CD4-positive, alpha-beta T cell (primary cell): Measurements from ENCODE around the gene MAST4. TPM values are rescaled to one million over a fixed set of nuclear protein-coding genes. Genes with fewer than 3 reads are reported as not detected.

Experiments used
- ATAC-seq: fragments of 200-7000 bp; cut with Tn5 transposase; one replicate; pipeline ENCODE4 v1.10.0; 2022; ENCODE audit warnings: mild to moderate bottlenecking; ENCODE audit not compliant: poor library complexity
- CTCF ChIA-PET: fragments of 350-600 bp; sonication (Branson Sonifier 250); formaldehyde crosslinking; loops from one replicate; lab custom pipeline; 2021; ENCODE audit warnings: antibody characterized with exemption, inconsistent platforms; lab: Charles Lee
- POLR2A ChIA-PET: fragments of 350-600 bp; sonication (Branson Sonifier 250); formaldehyde crosslinking; loops from one replicate; lab custom pipeline; 2021; ENCODE audit warnings: antibody characterized with exemption, inconsistent platforms; lab: Charles Lee
- DNase-seq, 14 experiments: peaks; one replicate each; pipeline ENCODE4 v3.0.0-alpha.2; 2013 to 2020; ENCODE audit warnings: mixed read lengths in 2 of 14
- H3K27ac ChIP-seq, 2 donors: one replicate each; pipeline versions ENCODE4 v1.5.1 to v1.7.0; 2013; ENCODE audit warnings: low read length in 2 of 2, low read depth in 1 of 2, mild to moderate bottlenecking in 1 of 2
- H3K27me3 ChIP-seq, 2 experiments: 1 replicate in 1 of 2; 2 replicates in 1 of 2; pipeline versions ENCODE4 v1.6.1 to v1.7.0; 2013; ENCODE audit warnings: low read length in 2 of 2, control low read depth in 1 of 2, mild to moderate bottlenecking in 1 of 2, moderate library complexity in 1 of 2; ENCODE audit not compliant: insufficient read depth in 2 of 2, control insufficient read depth in 1 of 2
- H3K36me3 ChIP-seq: one replicate; pipeline ENCODE4 v1.6.1; 2013; ENCODE audit warnings: low read length, control low read depth; ENCODE audit not compliant: insufficient read depth
- H3K4me1 ChIP-seq: one replicate; pipeline ENCODE4 v1.6.1; 2013; ENCODE audit warnings: low read length, control low read depth; ENCODE audit not compliant: insufficient read depth
- H3K4me3 ChIP-seq: one replicate; pipeline ENCODE4 v1.5.1; 2013; ENCODE audit warnings: mild to moderate bottlenecking, low read length, moderate library complexity
- H3K9me3 ChIP-seq, 2 experiments: 1 replicate in 1 of 2; 2 replicates in 1 of 2; pipeline versions ENCODE4 v1.6.1 to v1.7.0; 2013; ENCODE audit warnings: low read length in 2 of 2, mild to moderate bottlenecking in 2 of 2, control low read depth in 1 of 2, moderate library complexity in 1 of 2; ENCODE audit not compliant: control insufficient read depth in 1 of 2, insufficient read depth in 1 of 2
- H3K27ac Mint-ChIP-seq: one replicate; pipeline ENCODE4 v1.8.0; 2020; ENCODE audit warnings: mixed read lengths
- H3K27me3 Mint-ChIP-seq: one replicate; pipeline ENCODE4 v1.8.0; 2021; ENCODE audit warnings: mixed read lengths
- H3K36me3 Mint-ChIP-seq: one replicate; pipeline ENCODE4 v1.8.0; 2021; ENCODE audit warnings: low read depth, mixed read lengths
- H3K4me1 Mint-ChIP-seq: one replicate; pipeline ENCODE4 v1.8.0; 2021; ENCODE audit warnings: low read depth, mixed read lengths
- H3K4me3 Mint-ChIP-seq: one replicate; pipeline ENCODE4 v1.8.0; 2020; ENCODE audit warnings: mild to moderate bottlenecking, mixed read lengths
- H3K9me3 Mint-ChIP-seq: one replicate; pipeline ENCODE4 v1.8.0; 2020; ENCODE audit warnings: mixed read lengths
- CTCF ChIP-seq: fragments of 200-600 bp; IDR thresholded peaks from one replicate; pipeline ENCODE4 v1.8.0; 2022; ENCODE audit warnings: antibody characterized with exemption, mild to moderate bottlenecking
- intact Hi-C, 2 experiments: fragments of 100-400 bp; cut with DNase I in 1 of 2; cut with micrococcal nuclease in 1 of 2; formaldehyde crosslinking; loops; one replicate each; pipeline versions ENCODE4 v1.15.1 to v1.9.0; 2023 to 2025; cut with DNase I, micrococcal nuclease
- total RNA-seq, 174 experiments: library from RNA in 2 of 174; stranded (reverse) in 2 of 174; gene quantifications; one replicate each; pipeline ENCODE4 v1.2.3 and lab custom pipeline; 2021 to 2026

The MAST4 gene
- total RNA-seq, 2 experiments from 2014 or later = 21.3 to 21.6 TPM

- Histone ChIP-seq H3K36me3 (no peaks in the 10 kb centered on the region), H3K27ac (no peak overlapping the region), H3K9me3 (no peaks in the 10 kb centered on the region), H3K27me3 (no peaks in the 10 kb centered on the region), H3K4me3 (no peak overlapping the region), H3K4me1 (no peaks in the 10 kb centered on the region)
- no peaks in the 10 kb centered on the region for H3K9me3 Mint-ChIP-seq
- TF ChIP-seq CTCF = no peak
- no peaks in the 10 kb centered on the region for H3K36me3 Mint-ChIP-seq
- POLR2A ChIA-PET = no interaction called here
- ATAC-seq = no peak
- intact Hi-C loops = no loop called here
- no peak for DNase-seq
- peaks cover 9% of the 10 kb centered on the region for H3K27me3 Mint-ChIP-seq
- no peak overlapping the region for H3K27ac Mint-ChIP-seq
- H3K4me3 Mint-ChIP-seq = no peak overlapping the region
- no peaks in the 10 kb centered on the region for H3K4me1 Mint-ChIP-seq
- CTCF ChIA-PET = no interaction called here
Measured at GRCh38 chr5:66788556-66788955, 192.4 kb downstream of the MAST4 start.

- H3K4me3 ChIP-seq = no peak overlapping the region
- POLR2A ChIA-PET = no interaction called here
- TF ChIP-seq CTCF = no peak
- no peaks in the 10 kb centered on the region for H3K27me3 ChIP-seq
- Mint-ChIP-seq H3K27ac (no peak overlapping the region), H3K27me3 (peaks cover 14% of the 10 kb centered on the region), H3K9me3 (no peaks in the 10 kb centered on the region), H3K4me3 (no peak overlapping the region), H3K4me1 (no peaks in the 10 kb centered on the region), H3K36me3 (no peaks in the 10 kb centered on the region)
- H3K9me3 ChIP-seq = no peaks in the 10 kb centered on the region
- no peaks in the 10 kb centered on the region for H3K4me1 ChIP-seq
- CTCF ChIA-PET = no interaction called here
- DNase-seq = no peak
- no peak for ATAC-seq
- no peak overlapping the region for H3K27ac ChIP-seq
- intact Hi-C loops = no loop called here
- no peaks in the 10 kb centered on the region for H3K36me3 ChIP-seq
Measured at GRCh38 chr5:66789434-66789833, 193.2 kb downstream of the MAST4 start.

DNA sequence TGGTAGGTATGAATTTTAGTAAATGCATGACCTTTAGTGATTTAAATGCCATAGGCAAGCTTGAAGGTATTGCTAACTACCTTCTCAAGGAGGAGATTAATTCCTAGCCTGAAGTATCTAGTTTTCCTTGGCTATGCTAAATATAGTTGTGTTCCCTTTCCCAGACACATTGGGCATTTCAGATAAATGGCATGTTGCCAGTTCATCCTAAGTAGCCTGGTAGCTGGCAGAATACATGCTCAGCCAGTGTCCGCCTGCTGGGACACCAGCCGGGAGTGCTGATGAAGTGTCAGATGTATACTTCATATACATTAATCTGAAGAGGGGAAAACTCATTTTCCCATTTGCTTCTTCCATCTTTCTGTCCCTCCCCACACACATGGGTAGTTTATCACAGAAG is 196.9 kb downstream of the MAST4 start:
- no peak for DNase-seq
- Histone ChIP-seq H3K27ac (no peak overlapping the region), H3K27me3 (no peaks in the 10 kb centered on the region), H3K4me1 (no peaks in the 10 kb centered on the region), H3K9me3 (no peaks in the 10 kb centered on the region), H3K36me3 (no peaks in the 10 kb centered on the region), H3K4me3 (no peak overlapping the region)
- intact Hi-C loops = no loop called here
- no peak for TF ChIP-seq CTCF
- ATAC-seq = no peak
- Mint-ChIP-seq H3K27ac (no peak overlapping the region), H3K4me1 (no peaks in the 10 kb centered on the region), H3K36me3 (no peaks in the 10 kb centered on the region), H3K4me3 (no peak overlapping the region), H3K9me3 (no peaks in the 10 kb centered on the region), H3K27me3 (peaks cover 28% of the 10 kb centered on the region)
- POLR2A ChIA-PET = no interaction called here
- CTCF ChIA-PET = no interaction called here
